GM23338 (cell line): Measurements from ENCODE around the gene OR8B12. TPM values are rescaled to one million over a fixed set of nuclear protein-coding genes. Genes with fewer than 3 reads are reported as not detected.

ENCODE experiments used
- polyA plus RNA-seq: library from polyadenylated mRNA; unstranded; fragments of >200 nt; fragmentation: Nextera tagmentation; extraction: Ambion mirVana; gene quantifications from 2 replicates; pipeline ENCODE4 v1.2.1, GENCODE V29; 2016
- small RNA-seq: library from RNA; depleted of rRNA; stranded (forward); fragments of <200 nt; gene quantifications from one replicate; pipeline ENCODE3, GENCODE V24; 2014; ENCODE audit warnings: low replicate concordance
- total RNA-seq: library from RNA; depleted of rRNA; stranded (reverse); fragments of >200 nt; shearing (Covaris generic); gene quantifications from 2 replicates; pipeline ENCODE4 v1.2.3, GENCODE V29; 2014; rRNA removed

The OR8B12 gene
- total and polyA plus RNA-seq, 2 experiments from 2014 or later: not detected

Small RNA genes lying within 50 kb of the gene (small RNA-seq; reads per million reads assigned to genes)
- gene OR8A3P: not detected

Other genes with a start within 250 kb of the OR8B12 start
- gene OR8D1, start 229.7 kb downstream of the OR8B12 start, total RNA-seq: not detected in 2 replicates
- not detected in 2 replicates for gene OR8D1, start 229.7 kb downstream of the OR8B12 start, polyA plus RNA-seq
- not detected in 2 replicates for gene OR8D2, start 223.5 kb downstream of the OR8B12 start, total RNA-seq
- gene OR8D2, start 223.5 kb downstream of the OR8B12 start, polyA plus RNA-seq: not detected in 2 replicates
- gene OR8B2, start 159.2 kb downstream of the OR8B12 start, total RNA-seq: not detected in 2 replicates
- gene OR8B2, start 159.2 kb downstream of the OR8B12 start, polyA plus RNA-seq: not detected in 2 replicates
- not detected in 2 replicates for gene OR8B3, start 144.6 kb downstream of the OR8B12 start, total RNA-seq
- not detected in 2 replicates for gene OR8B3, start 144.6 kb downstream of the OR8B12 start, polyA plus RNA-seq
- gene OR8B4, start 118.8 kb downstream of the OR8B12 start, total RNA-seq: not detected in 2 replicates
- not detected in 2 replicates for gene OR8B4, start 118.8 kb downstream of the OR8B12 start, polyA plus RNA-seq
- not detected in 2 replicates for gene OR8B8, start 98.0 kb downstream of the OR8B12 start, total RNA-seq
- gene OR8B8, start 98.0 kb downstream of the OR8B12 start, polyA plus RNA-seq: not detected in 2 replicates
- gene OR8A1, start 26.3 kb upstream of the OR8B12 start, total RNA-seq: not detected in 2 replicates
- gene OR8A1, start 26.3 kb upstream of the OR8B12 start, polyA plus RNA-seq: not detected in 2 replicates
- not detected in 2 replicates for gene PANX3, start 67.8 kb upstream of the OR8B12 start, total RNA-seq
- gene PANX3, start 67.8 kb upstream of the OR8B12 start, polyA plus RNA-seq: not detected in 2 replicates
- gene TBRG1, start 79.2 kb upstream of the OR8B12 start, total RNA-seq: 20.7 and 24.8 TPM in 2 replicates
- gene TBRG1, start 79.2 kb upstream of the OR8B12 start, polyA plus RNA-seq: 56.5 and 56.6 TPM in 2 replicates
- gene SIAE, start 130.1 kb upstream of the OR8B12 start, total RNA-seq: 1.5 and 1.7 TPM in 2 replicates
- gene SIAE, start 130.1 kb upstream of the OR8B12 start, polyA plus RNA-seq: 0.85 and 1.1 TPM in 2 replicates
- gene SPA17, start 130.2 kb upstream of the OR8B12 start, total RNA-seq: 3.2 and 7.4 TPM in 2 replicates
- 14.9 and 18.6 TPM in 2 replicates for gene SPA17, start 130.2 kb upstream of the OR8B12 start, polyA plus RNA-seq
- 0.24 TPM in 1 of 2 replicates, not detected in the other for gene NRGN, start 196.3 kb upstream of the OR8B12 start, total RNA-seq
- 0.61 TPM in 2 replicates for gene NRGN, start 196.3 kb upstream of the OR8B12 start, polyA plus RNA-seq
- not detected in 2 replicates for gene VSIG2, start 208.6 kb upstream of the OR8B12 start, total RNA-seq
- 0.19 TPM in 1 of 2 replicates, not detected in the other for gene VSIG2, start 208.6 kb upstream of the OR8B12 start, polyA plus RNA-seq
- not detected in 2 replicates for gene ESAM, start 218.6 kb upstream of the OR8B12 start, total RNA-seq
- 0.32 and 0.50 TPM in 2 replicates for gene ESAM, start 218.6 kb upstream of the OR8B12 start, polyA plus RNA-seq